GM06990 (cell line): Measurements from ENCODE around the gene ANKLE2.

Experiments
- DNase-seq: peaks from one replicate; pipeline ENCODE4 v3.0.0-alpha.2; 2011; ENCODE audit not compliant: insufficient read length; ENCODE audit errors: extremely low read depth
- H3K27me3 ChIP-seq: replicated peaks from 2 replicates; pipeline ENCODE4 v1.6.0; 2011; ENCODE audit warnings: low read length; ENCODE audit not compliant: control insufficient read depth, insufficient read depth
- H3K36me3 ChIP-seq: 2 replicates; pipeline ENCODE4 v1.5.1; 2011; ENCODE audit warnings: low read length; ENCODE audit not compliant: control insufficient read depth, insufficient read depth
- H3K4me3 ChIP-seq: replicated peaks from 2 replicates; pipeline ENCODE4 v1.5.1; 2011; ENCODE audit warnings: low read depth, mild to moderate bottlenecking, control low read depth, low read length
- TF ChIP-seq, protein P1 (sequence below): IDR thresholded peaks from 2 replicates; pipeline ENCODE4 v1.5.1; 2011; ENCODE audit warnings: low read length, control low read depth, mild to moderate bottlenecking, inconsistent platforms; ENCODE audit not compliant: insufficient read depth, poor library complexity, severe bottlenecking

Gene ANKLE2

DNA sequence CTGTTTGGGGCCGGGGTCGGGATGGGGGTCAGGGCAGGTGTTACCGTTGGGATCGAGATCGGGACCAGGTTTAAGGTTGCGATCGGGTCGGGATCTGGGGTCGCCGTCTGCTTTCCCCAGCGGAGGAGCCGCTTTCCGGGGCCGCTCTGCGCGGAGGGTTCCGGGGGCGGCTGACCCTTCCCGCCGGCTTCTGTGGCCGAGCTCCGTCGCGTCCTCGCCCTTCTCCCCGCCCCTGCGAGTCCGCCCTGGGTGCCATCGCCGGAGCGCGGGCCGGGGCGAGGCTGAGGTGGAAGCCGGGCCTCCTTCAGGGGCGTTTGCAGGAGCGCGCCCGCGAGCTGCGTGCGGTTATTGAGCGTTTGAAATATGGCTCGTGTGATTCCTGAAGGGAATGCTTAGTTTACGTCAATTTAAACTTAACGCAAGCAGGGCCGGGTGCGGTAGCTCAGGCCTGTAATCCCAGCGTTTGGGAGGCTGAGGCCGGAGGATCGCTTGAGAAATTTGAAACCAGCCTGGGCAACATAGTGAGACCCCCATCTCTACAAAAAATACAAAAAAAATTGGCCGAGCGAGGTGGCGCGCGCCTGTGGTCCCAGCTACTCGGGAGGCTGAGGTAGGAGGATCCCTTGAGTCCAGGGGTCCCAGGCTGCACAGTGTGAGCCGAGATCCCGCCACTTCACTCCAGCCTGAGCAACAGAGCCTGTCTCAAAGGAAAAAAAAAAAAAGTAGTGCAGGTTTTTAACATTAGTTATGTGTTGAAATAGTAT lies 50.4 kb downstream of the ANKLE2 start:
- H3K36me3 ChIP-seq, result peaks cover 10% of the 10 kb centered on the region
- no peaks in the 10 kb centered on the region for H3K27me3 ChIP-seq
- peak overlapping the region; percentile 97 for H3K4me3 ChIP-seq

DNA sequence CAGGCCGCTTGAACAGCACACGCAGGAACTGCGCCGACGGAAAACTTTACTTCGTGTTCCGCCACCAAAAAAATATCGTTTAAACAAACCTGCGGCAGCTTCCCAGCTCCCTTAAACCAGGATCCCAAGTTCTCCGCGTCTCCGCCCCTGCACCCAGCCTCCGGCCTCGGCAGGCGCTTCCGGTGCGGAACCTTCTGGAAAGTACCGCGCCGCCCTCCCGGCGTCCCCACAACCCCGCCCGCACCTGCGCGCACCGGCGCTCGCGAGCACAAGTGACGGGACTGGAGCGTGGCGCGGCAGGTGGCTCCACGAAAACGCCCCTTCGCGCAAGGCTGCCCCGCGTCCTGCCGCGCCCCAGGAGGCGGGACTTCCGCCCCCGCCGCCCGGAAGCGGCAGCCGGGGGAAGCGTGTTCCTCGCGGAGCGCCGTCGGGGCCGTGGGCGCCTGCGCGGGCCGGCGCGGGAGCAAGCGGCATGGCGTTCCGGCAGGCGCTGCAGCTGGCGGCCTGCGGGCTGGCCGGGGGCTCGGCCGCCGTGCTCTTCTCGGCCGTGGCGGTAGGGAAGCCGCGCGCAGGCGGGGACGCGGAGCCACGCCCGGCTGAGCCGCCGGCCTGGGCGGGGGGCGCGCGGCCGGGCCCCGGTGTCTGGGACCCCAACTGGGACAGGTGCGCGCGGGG lies 51.1 kb downstream of the ANKLE2 start, which contains the start of gene PGAM5:
Gene PGAM5 (plus strand): TSS at position 438 of the 675 bp plus-strand sequence. CDS start 35 bp downstream, at position 473.
- TF ChIP-seq, protein P1, sequence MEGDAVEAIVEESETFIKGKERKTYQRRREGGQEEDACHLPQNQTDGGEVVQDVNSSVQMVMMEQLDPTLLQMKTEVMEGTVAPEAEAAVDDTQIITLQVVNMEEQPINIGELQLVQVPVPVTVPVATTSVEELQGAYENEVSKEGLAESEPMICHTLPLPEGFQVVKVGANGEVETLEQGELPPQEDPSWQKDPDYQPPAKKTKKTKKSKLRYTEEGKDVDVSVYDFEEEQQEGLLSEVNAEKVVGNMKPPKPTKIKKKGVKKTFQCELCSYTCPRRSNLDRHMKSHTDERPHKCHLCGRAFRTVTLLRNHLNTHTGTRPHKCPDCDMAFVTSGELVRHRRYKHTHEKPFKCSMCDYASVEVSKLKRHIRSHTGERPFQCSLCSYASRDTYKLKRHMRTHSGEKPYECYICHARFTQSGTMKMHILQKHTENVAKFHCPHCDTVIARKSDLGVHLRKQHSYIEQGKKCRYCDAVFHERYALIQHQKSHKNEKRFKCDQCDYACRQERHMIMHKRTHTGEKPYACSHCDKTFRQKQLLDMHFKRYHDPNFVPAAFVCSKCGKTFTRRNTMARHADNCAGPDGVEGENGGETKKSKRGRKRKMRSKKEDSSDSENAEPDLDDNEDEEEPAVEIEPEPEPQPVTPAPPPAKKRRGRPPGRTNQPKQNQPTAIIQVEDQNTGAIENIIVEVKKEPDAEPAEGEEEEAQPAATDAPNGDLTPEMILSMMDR, result no peak
- peak within 1 kb of the TSS; percentile 97 for H3K4me3 ChIP-seq
- DNase-seq, result peak; percentile 98
- no peaks in the 10 kb centered on the region for H3K27me3 ChIP-seq
- H3K36me3 ChIP-seq, result peaks cover 7% of the 10 kb centered on the region

More for the DNA sequence above, 50.4 kb downstream of the ANKLE2 start:
- TF ChIP-seq, protein P1, result no peak
- peak; percentile 61 for DNase-seq

DNA sequence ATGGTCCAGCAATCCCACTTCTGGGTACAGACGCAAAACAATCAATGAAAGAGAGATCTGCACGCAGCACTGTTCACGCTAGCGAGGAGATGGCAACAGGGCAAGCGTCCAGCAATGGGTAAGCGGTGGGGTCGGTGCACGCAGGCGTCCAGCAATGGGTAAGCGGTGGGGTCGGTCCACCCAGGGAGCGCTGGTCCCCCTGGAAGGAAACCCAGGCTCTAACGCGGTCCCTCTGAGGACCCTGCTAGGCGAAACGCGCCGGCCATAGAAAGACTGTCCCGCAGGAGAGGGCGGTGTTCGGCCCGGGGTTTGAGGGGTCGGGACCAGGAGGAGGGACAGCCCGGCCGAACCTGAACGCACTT lies 51.6 kb downstream of the ANKLE2 start:
- H3K36me3 ChIP-seq, result peaks cover 7% of the 10 kb centered on the region
- peak overlapping the region; percentile 97 for H3K4me3 ChIP-seq
- TF ChIP-seq, protein P1, result no peak
- no peaks in the 10 kb centered on the region for H3K27me3 ChIP-seq
- DNase-seq, result no peak

DNA sequence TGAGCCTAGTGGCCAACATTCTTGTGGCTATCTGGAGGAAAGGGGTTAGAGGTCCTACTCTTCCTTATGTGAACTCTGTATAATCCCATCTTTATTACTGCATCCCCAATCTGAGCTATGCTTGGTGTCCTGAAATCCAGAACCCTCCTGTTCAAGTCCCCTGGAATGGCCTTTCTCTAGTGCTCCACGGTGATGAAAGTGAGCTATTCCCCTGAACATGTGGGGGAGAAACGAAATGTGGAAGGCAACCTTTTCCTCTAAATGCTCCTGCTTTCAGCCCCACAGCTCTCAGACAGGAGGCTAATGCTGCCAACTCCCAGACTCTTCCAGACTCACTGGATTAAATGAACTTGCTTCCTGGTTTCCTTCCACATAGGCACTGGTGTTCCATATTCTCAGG lies 53.5 kb downstream of the ANKLE2 start:
- Histone ChIP-seq H3K4me3 (no peak overlapping the region), H3K36me3 (no peaks in the 10 kb centered on the region; the same call in 1 of the 2 replicates), H3K27me3 (no peaks in the 10 kb centered on the region)
- TF ChIP-seq, protein P1, result no peak
- no peak for DNase-seq

DNA sequence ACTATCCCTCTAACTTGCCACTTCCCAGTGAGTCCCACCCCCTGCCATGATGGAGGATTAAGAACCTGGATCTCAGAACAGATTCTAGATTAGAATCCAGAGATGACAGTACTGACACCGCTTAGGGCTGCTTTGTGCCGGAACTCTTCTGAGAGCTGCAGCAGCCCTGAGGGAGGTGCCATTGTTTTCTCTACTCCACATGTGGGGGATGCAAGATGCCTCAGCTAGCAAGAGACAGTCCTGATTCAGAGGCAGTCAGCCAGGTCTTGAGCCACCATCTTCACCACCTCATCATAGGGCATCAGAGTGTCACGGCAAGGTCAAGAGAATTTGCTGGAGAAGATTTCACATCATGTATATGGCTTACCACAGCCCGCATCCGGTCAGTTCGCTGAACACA lies 54.4 kb downstream of the ANKLE2 start:
- peaks cover 2% of the 10 kb centered on the region; the same call in 1 of the 2 replicates for H3K36me3 ChIP-seq
- H3K4me3 ChIP-seq, result no peak overlapping the region
- H3K27me3 ChIP-seq, result no peaks in the 10 kb centered on the region
- TF ChIP-seq, protein P1, result no peak
- DNase-seq, result no peak
